Epidermal melanocyte (primary cell): ENCODE data around the gene KIRREL3.

Experiments
- DNase-seq: peaks from one replicate; pipeline ENCODE4 v3.0.0; 2011; ENCODE audit warnings: low spot score; ENCODE audit not compliant: insufficient read length

KIRREL3 gene

GRCh38 chr11:126492331-126493082 is 508.1 kb downstream of the KIRREL3 start:
- no peak for DNase-seq

DNA sequence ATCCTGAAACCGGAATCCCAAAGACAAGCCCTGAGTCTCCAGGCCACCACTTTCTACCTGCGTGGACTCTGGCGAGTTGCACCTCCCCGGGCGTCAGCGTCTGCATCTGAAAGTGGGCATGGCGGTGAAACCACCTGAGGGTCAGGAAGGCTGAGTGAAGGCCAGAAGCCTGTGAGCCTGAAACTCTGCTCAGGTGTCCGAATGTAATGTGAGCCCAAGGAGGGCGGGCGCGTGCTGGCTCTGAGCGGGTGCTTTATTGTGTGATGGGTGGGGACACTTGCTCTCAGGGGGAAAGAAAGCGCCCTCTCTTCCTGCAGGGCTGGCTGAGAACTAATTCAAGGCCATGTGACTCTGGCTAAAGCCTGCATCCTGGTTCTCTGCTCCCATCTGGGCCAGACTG is 509.5 kb downstream of the KIRREL3 start:
- DNase-seq = no peak

DNA sequence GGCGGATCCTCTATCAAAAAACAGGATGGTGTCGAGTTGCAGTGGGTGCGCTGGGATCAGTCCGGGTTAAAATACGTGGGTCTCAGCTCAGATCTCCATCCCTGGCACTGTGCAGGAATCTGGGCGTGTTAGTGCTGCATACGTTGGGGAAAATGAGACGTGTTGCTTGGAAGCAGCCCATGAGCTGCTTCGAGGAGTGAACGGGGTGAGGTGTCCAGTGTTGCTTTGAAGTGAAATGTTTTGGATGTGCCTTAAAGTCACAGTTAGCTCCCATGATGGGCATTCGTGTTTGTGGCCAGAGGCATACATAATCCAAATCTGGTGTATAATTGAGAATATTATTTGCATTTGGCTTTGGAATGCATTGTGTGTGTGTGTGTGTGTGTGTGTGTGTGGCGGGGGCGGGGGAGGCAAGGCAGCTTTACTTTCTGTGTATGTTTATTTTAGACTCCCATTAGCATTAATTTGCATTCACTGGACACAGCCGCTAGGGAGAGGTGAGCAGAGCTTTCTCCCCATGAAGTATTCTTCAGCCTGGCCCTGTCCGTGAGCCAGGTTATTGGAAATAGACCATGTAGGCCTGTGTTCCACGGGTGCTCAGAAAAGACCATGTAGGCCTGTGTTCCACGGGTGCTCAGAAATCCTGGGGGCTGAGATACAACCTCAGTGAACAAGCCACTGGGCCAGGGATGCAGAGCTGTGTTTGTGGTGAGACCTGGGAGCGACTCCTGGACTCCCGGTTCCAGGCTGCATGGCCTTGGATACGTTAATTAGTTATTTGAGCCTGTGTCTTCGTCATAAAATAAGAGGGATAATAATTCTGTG is 510.5 kb downstream of the KIRREL3 start:
- DNase-seq = no peak

DNA sequence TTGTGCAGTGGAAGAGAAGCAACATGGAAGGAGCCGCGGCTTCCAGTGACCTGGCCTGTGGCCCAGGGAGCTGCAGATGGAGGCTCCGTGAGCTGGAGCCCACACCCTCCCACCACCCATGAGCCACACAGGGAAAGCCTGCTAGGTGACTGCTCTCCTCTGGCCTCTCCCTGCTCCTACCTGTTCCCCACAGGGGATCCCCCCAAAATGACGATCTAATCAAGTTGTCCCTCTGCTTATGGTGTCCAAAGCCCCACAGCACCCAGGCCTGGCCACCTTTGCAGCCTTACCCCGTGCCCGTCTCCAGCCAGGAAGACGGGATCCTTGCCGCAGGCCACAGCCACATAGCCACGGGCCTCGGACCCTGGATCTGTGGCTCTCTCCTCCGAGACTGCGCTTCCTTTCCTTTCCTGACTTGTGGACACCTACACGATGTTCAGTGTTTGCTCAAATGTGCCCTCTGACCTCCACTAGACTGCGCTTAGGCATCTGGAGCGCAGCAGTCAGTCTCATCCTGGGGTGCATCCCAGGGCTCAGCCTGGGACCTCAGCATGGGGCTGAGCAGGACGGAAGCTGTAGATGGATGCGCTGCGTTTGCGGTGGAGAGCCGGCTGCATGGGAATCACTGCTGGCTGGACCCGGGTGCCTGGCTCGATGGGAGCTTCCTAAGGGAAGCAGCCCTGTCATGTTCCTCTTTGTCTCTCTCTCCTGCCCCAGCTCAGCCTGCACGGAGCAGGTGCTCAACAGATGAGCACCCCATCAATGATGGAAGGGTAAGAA is 511.8 kb downstream of the KIRREL3 start:
- no peak for DNase-seq

GRCh38 chr11:126487711-126488110 is 512.9 kb downstream of the KIRREL3 start:
- DNase-seq = no peak

- no peak for DNase-seq
Observed at GRCh38 chr11:126485986-126486635, 514.5 kb downstream of the KIRREL3 start.

- DNase-seq = no peak
Observed at GRCh38 chr11:126485021-126485792, 515.4 kb downstream of the KIRREL3 start.

DNA sequence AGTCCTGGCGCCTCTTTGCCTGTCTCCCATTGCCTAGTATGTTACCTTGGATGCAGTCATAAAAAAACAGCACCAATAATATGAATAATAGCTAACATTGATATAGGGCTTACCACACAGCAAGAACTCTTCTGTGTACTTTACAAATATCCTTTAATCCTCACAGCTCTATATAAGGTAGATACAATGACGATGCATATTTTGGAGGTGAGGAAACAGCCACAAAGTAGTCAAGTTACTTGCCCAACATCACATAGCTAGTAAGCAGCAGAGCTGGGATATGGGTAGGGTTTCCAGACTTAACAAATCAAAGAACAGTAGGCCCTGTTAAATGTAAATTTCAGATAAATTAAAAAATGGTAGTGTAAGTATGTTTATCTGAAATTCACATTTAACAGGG is 516.3 kb downstream of the KIRREL3 start:
- DNase-seq = no peak

DNA sequence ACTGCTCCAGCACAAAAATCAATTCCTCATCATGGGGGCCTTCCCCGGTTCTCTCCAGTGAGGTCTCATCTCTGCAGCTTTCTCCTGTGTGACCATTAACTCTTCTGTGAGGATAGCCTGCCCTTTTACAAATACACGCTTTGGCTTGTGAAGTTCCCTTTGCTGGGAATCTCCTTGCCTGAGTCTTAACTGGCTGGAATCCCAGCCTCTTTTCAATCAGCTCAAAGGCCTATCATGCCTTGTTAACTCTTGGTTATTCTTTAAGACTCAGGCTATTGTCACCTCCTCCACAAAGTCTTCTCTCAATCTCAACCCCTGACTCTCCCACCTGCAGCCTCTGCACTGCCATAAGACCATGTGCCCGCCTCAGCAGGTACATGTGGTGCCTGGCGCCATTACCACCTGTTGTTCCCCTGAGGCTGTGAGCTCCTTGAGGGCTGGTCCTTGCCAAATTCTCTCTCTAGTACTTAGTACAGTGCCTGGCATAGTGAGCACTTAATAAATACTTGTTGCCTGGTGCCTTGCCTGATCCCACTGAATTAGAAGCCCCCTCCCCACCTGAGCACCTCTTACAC is 516.9 kb downstream of the KIRREL3 start:
- DNase-seq = no peak

GRCh38 chr11:126482586-126483108 is 517.9 kb downstream of the KIRREL3 start:
- no peak for DNase-seq

GRCh38 chr11:126481303-126481680 is 519.3 kb downstream of the KIRREL3 start:
- DNase-seq = no peak

DNA sequence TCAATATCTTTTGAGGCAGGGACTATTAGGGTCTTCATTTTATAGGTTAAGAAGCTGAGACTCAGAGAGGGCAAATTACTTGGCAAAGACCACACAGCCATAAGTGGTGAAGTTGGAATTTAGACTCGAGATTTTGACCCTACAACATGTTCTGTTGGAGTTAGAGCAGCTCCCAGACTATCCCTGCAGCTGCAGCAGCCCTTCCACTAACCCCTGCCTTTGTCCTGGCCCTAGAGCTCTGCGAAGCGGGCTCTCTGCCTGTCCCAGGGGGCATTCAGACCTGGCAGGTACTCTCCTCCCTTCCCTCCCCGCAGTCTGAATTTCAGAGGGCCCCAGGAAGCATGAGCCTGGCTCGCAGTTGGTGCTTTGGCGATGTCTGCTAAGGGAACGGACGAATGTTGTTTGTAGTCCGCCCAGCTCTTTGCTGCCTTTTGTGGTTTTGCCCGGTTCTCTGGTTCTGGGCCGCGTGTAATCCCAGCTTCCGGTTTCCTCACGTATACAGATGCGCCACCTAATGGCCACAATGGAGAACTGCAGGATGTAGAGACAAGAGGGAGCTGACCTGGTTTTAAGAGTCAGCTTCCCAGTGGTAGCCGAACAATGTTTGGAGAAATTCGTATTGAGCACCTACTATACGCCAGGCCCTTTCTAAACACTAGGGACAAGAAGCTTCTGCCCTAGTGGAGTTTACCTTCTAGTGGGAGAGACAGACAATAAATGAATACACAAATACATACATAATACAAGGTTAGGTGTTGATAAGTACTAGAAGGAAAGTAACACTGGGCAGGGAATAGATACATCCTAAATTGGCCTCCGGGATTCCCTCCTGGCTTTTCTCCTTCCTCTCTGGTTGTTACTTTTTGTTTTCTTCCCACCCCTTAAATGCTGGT is 519.9 kb downstream of the KIRREL3 start:
- peak; percentile 97 for DNase-seq

- no peak for DNase-seq
Observed at GRCh38 chr11:126480015-126480409, 520.6 kb downstream of the KIRREL3 start.

DNA sequence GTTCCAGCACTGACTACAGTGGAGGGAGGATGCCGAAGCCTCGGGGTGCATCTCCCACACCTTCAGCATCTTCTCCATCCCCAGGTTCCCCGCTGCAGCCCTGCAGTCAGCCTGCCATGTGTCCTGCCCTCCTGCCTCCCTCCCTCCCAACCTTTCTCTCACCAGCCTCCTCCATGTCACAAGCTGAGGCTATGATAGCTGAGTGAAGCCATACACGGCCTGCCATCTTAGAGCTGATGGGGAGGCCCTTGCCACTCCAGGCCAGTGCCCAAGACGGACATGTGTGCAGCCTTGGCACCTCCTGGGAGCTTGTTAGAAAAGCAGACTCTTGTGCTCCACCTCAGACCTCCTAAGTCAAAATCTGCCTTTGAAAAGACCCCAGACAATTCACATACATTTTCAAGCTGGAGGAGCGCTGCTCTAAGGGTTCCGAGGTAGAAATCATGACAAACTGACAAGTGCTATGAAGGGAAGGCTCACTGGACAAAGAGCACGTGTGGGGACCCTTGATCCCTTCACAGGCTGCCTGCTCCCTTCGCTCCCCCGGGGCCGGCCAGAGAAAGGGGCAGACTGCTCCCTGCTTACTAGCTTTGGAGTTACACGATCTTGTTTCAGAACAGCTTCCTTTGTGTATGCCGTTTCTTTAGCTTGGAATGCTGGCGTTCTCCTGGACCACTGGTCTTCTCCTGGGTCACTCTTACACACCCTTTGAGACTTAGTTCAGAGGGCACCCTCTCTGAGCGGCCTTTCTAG is 521.2 kb downstream of the KIRREL3 start:
- DNase-seq = no peak

DNA sequence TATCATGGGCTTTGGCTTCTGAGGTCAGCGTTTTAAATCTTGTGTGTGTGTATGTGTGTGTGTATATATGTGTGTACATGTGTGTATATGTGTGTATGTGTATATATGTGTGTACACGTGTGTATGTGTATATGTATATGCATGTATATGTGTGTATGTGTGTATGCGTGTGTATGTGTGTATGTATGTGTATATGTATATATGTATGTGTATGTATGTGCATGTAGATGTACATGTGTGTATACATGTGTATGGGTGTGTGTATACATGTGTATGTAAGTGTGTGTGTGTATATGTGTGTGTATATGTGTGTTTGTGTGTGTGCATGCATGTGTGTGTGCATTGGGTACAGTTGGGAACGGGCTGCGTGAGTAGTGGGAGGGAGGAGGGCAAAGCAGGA is 522.1 kb downstream of the KIRREL3 start:
- no peak for DNase-seq

GRCh38 chr11:126477535-126478305 is 522.9 kb downstream of the KIRREL3 start:
- no peak for DNase-seq

- no peak for DNase-seq
Observed at GRCh38 chr11:126476977-126477376, 523.6 kb downstream of the KIRREL3 start.
